HEK293T (cell line): ENCODE results near the gene TPSD1.

ENCODE experiments used
- ARNT ChIP-seq: fragments of 450-650 bp; IDR thresholded peaks from 2 replicates; pipeline ENCODE4 v1.6.1; 2017; ENCODE audit warnings: mild to moderate bottlenecking
- BHLHE40 ChIP-seq: fragments of 450-650 bp; IDR thresholded peaks from 2 replicates; pipeline ENCODE4 v1.6.1; 2016; ENCODE audit warnings: mild to moderate bottlenecking, moderate library complexity, borderline replicate concordance
- ELF4 ChIP-seq: fragments of 450-650 bp; IDR thresholded peaks from 2 replicates; pipeline ENCODE4 v1.6.1; 2017; ENCODE audit warnings: antibody characterized with exemption
- FOXK2 ChIP-seq: fragments of 450-650 bp; IDR thresholded peaks from 2 replicates; pipeline ENCODE4 v1.6.1; 2016; ENCODE audit warnings: mild to moderate bottlenecking
- FOXM1 ChIP-seq: fragments of 450-650 bp; IDR thresholded peaks from 2 replicates; pipeline ENCODE4 v1.6.1; 2017; ENCODE audit warnings: mild to moderate bottlenecking, borderline replicate concordance
- HDGF ChIP-seq: fragments of 450-650 bp; IDR thresholded peaks from 2 replicates; pipeline ENCODE4 v1.6.1; 2017; ENCODE audit warnings: antibody characterized with exemption, borderline replicate concordance
- L3MBTL2 ChIP-seq: fragments of 450-650 bp; conservative IDR thresholded peaks from 2 replicates; pipeline ENCODE4 v1.6.1; 2016; ENCODE audit warnings: mild to moderate bottlenecking
- NFRKB ChIP-seq: fragments of 450-650 bp; IDR thresholded peaks from 2 replicates; pipeline ENCODE4 v1.6.1; 2016; ENCODE audit warnings: mild to moderate bottlenecking, moderate library complexity
- SP1 ChIP-seq: fragments of 450-650 bp; IDR thresholded peaks from 2 replicates; pipeline ENCODE4 v1.6.1; 2017
- SUZ12 ChIP-seq: fragments of 450-650 bp; IDR thresholded peaks from 2 replicates; pipeline ENCODE4 v1.6.1; 2016; ENCODE audit warnings: mild to moderate bottlenecking
- TARDBP ChIP-seq: fragments of 450-650 bp; IDR thresholded peaks from 2 replicates; pipeline ENCODE4 v1.6.1; 2016
- ZNF384 ChIP-seq: fragments of 450-650 bp; IDR thresholded peaks from 2 replicates; pipeline ENCODE4 v1.6.1; 2016
- TF ChIP-seq, protein P1 (sequence below): fragments of 450-650 bp; IDR thresholded peaks from 2 replicates; pipeline ENCODE4 v1.6.1; 2016

DNA sequence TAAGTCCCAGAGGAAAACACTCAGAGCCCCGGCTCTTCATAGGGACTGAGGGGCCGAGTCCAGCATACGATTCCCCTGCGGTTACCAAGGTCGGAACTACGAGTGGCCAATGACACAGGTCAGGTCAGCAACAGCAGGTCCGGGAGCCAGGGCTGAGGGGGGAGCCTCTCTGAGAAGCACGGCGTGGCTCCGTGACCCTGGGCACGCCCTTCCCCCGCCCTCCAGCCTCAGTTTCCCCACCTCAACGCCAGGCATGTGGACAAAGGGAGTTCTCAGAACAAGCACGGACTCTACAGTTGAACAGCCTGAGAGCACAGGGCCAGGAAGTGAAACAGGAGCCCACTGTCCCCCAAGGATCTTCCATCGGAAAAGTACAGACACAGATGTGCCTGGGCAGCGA, 25.6 kb downstream of the TPSD1 start:
- TF ChIP-seq BHLHE40 (no peak), L3MBTL2 (no peak), ELF4 (no peak), FOXM1 (no peak), NFRKB (no peak), ZNF384 (no peak), SP1 (no peak), TARDBP (no peak), HDGF (no peak), SUZ12 (no peak), FOXK2 (no peak), ARNT (no peak)
- TF ChIP-seq, protein P1, sequence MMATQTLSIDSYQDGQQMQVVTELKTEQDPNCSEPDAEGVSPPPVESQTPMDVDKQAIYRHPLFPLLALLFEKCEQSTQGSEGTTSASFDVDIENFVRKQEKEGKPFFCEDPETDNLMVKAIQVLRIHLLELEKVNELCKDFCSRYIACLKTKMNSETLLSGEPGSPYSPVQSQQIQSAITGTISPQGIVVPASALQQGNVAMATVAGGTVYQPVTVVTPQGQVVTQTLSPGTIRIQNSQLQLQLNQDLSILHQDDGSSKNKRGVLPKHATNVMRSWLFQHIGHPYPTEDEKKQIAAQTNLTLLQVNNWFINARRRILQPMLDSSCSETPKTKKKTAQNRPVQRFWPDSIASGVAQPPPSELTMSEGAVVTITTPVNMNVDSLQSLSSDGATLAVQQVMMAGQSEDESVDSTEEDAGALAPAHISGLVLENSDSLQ, result no peak
